Measurements from ENCODE around the gene CYP24A1.

- TF ChIP-seq EZH2 (IDR thresholded peaks at IDR 0.05; ENCODE audit: insufficient read depth, poor library complexity, severe bottlenecking) (no peak), EZH2phosphoT487 (IDR thresholded peaks at IDR 0.05; ENCODE audit: insufficient read depth, low read depth) (no peak)
These were observed 16.6 kb downstream of the CYP24A1 start for GRCh38 chr20:54156981-54157835.
